GM12801 (cell line): Measurements from ENCODE around the gene EXOC6B.

Experiments used
- CTCF ChIP-seq: IDR thresholded peaks from one replicate; pipeline ENCODE4 v1.5.1; 2011; ENCODE audit warnings: control low read depth; ENCODE audit not compliant: insufficient read length; ENCODE audit errors: extremely low read depth

Gene EXOC6B

GRCh38 chr2:72511906-72512305 is 313.9 kb downstream of the EXOC6B start:
- TF ChIP-seq CTCF = no peak

GRCh38 chr2:72497763-72498162 is 328.1 kb downstream of the EXOC6B start:
- TF ChIP-seq CTCF = no peak

- TF ChIP-seq CTCF = no peak
Measured at GRCh38 chr2:72496479-72496878, 329.4 kb downstream of the EXOC6B start.

- TF ChIP-seq CTCF = no peak
Measured at GRCh38 chr2:72494392-72494791, 331.4 kb downstream of the EXOC6B start.

GRCh38 chr2:72483346-72483745 is 342.5 kb downstream of the EXOC6B start:
- no peak for TF ChIP-seq CTCF

GRCh38 chr2:72475246-72475645 is 350.6 kb downstream of the EXOC6B start:
- no peak for TF ChIP-seq CTCF

GRCh38 chr2:72457801-72458516 is 367.9 kb downstream of the EXOC6B start:
- no peak for TF ChIP-seq CTCF
